Activated T-cell treated with anti-CD3 and anti-CD28 coated beads for 4 hours (primary cell): ENCODE measurements around the gene DTX1.

Experiments
- DNase-seq: peaks from one replicate; pipeline ENCODE4 v3.0.0-alpha.2; 2020

DTX1 gene

DNA sequence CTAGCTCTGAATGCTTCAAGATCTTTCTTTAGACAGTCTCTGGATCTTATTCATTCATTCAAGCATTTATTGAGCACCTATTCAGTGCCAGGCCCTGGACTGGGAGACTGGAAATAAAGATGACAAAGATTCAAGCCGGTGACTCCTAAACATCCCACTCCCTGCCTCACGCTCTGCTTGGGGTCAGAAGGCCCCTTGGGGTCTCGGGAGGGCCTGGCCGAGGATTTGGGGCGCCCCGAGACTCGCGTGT, 224 bp upstream of the DTX1 start:
- no peak for DNase-seq

DNA sequence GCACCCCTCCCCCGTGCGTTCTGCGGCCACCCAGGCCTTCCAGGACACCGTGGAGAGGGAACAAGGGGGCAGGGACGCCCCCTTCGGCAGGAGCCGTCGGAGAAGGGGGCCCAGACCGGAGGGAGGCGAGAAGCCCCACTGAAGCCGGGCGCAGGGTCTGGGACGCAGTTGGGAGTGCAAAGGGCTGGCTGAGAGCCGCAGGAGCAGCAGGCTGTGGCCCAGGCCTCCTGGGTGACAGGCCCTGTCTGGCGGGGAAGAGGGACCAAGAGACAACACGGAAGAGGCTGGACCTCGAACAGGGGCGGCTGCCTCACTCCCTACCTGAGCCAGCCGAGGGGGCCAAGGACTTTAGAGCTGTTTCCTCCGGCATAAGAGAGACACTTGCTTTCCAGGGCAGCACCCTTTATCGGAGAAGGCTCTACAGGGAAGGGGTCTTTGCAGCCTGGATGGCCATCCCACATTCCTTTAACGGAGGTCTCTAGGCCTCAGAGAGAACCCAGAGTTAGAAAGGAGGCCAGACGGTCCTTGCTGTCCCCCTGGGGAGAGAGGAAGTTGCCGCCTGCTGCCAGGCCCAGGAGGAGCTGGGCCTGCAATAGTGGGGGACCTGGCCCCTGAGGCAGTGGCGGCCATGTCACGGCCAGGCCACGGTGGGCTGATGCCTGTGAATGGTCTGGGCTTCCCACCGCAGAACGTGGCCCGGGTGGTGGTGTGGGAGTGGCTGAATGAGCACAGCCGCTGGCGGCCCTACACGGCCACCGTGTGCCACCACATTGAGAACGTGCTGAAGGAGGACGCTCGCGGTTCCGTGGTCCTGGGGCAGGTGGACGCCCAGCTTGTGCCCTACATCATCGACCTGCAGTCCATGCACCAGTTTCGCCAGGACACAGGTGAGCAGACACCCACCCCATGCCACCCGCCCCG, 1.3 kb downstream of the DTX1 start:
- no peak for DNase-seq

DNA sequence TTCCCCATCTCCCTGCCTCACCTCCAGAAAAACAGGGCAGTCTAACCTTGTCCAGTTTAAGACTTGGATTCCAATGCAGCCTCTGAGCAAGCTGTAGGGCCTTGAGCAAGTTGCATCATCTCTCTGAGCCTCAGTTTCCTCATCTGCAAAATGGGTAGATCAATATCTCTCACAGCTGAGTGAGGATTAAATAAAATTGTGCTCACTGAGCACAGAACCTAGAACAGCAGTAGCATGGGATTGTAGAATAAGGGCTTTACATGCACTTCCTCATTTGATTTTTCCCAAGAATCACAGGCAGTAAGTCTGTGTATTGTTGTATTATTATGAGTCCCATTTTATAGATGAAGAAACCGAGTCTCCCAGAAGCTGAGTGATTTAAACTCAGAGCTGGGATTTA, 2.0 kb downstream of the DTX1 start:
- DNase-seq = no peak

DNA sequence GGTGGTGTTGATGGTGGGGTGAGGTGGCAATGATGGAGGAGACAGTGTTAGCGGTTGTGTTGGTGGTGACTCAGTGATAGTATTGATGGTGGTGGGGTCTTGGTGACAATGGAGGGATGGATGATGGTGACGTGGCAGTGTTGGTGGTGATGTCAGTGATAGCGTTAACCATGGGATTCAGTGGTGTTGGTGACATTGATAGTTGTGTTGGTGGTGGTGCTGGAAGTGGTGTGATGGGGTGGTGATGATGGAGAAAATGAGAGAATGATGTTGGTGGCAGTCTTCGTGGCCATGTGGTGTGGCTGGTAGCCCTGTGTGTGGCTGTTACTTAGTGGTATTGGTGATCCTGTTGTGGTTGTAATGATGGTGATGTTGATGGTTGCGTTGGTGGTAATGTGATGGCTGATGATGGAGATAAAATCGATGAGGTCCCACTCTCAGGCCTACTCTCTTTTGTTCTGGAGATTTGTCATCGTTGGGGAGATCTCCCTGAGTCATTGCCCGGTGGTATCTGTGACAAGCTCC, 2.6 kb downstream of the DTX1 start:
- no peak for DNase-seq

DNA sequence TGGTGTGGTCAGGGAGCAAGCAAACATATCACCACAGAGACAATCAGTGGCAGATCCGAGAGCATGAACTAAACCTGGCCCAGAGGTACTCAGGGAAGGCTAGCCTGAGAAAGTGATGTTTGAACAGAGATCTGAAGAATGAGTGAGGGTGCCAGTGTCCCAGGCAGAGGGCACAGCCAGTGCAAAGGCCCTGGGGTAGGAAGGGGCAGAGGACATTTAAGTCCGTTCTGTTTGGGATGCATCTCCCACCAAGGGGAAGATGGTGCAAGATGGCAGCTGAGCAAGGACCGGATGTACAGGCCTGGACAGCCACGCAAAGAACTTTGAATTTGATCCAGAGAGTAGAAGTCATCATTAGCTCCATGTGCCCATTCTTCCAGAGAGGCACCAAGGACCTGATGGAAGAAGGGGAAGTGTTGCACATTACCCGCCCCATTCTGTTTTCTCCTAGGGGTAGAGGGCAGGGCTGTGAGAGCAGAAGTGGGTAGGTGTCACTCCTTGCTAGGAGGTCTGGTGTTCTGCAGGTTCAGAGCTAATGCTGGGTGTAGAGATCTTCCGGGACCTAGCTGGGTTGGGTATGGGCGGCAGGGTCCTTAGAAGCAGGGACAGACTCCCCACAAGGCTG, 3.9 kb downstream of the DTX1 start:
- DNase-seq = no peak

DNA sequence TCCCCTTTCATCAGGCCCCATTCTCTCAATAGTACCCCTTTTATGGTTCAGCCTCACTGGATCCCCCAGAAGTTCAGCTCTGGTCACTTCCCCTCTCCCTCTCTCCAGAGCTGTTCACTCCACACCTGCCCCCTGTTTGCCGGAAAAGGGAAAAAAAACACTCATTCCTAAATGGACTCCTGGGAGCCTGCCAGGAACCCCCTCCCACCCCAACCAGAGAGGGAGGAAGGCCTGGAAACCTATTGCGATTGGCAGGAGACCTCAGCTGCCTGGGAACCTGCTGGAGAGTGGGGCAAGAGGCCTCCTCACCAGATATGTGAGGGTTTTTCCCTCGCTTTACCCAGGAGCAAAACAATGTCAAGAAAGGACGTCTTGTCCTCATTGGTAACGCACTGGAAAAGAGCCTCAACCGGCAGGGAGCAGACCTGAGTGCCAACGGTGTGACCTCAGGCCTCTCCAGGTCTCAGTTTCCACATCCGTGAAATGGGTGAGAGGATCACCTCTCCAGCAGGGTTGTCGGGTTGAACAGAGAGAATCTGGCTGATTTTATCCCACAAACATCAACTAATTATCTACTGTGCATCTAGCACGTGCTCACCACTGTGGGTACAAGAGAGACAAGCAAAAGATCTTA, 4.6 kb downstream of the DTX1 start:
- DNase-seq = no peak

DNA sequence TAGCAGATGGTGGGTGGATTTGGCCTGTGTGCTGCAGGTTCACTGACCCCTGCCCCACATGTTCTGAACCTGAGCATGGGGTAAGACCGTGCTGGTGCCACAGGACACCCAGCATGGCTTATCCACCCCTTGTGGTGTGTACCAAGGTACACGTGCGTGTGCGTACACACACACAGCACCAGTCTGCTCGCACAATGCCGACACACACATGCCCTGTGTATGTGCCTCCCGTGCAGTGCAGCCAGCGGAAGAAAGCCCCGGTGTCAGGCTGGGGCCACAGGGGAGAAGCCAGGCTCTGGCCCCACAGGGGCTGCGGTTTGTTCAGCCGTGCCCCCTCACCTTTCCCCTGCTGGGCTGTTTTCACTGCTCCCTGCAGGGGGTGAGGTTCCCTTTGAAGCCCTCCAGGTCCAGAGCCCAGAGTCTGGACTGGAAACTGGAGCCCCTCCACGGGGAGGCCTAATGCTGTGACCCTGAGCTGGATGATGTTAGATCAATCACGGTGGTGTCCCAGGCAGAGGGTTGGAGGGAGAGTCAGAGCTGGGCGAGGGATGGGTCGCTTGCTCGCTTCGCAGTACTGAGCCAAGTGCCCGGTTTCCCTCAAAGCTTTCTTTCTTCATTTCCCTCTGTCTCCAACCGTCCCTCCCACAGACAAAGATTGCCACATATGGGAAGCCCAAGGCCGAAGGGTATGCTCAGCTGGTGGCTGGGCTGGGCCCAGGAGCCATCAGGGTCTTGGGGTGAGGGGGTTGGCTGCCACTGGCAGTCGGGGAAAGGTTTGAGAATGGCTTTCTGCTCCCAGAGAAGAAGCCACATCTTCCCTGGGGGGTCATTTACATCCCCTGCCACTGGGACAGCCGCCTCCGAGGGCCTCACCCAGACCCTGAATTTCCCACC, 6.2 kb downstream of the DTX1 start:
- no peak for DNase-seq

DNA sequence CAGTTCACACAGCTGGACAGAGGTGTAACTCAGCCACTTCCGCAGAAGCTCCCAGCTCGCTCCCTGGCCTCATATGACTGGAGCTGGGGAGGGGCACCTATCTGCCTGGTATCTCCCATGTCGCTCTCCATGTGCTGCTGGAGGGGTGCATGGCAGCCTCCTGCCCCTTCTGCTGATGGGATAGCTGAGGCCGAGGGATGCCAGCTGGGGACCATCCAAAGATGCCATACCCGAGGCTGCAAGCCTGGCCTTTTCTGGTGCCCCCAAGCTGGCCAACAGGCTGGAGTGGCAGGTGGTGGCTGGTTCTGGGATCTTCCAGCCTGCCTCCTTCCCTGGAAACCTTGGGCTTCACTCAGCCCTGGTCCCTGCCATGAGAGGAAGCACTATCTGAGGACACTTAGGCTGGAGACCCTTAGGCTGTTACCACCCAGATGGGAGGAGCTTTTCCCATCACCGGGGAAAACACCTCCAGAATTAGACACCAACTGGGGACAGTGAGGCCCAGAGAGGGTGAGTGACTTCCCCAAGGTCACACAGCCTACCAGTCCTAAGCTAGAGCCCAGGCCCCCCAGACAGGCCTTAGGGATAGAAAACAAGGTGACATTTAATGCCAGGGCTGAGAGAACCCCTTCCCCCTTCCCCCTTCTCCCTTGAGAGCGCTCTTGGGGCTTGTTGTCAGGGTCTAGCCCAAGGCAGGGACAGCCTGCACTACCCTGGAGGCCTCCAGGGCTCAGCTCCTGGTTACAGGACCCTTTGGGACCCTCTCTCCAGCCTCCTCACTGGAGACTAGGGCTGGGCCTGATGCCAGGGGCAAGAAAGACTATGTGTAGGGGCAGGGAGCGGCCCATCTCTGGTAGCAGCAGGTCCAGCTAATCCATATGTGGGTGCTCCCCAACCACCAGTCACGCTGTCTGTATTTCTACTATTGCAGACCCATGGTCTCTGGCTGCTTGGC, 7.1 kb downstream of the DTX1 start:
- DNase-seq = no peak

DNA sequence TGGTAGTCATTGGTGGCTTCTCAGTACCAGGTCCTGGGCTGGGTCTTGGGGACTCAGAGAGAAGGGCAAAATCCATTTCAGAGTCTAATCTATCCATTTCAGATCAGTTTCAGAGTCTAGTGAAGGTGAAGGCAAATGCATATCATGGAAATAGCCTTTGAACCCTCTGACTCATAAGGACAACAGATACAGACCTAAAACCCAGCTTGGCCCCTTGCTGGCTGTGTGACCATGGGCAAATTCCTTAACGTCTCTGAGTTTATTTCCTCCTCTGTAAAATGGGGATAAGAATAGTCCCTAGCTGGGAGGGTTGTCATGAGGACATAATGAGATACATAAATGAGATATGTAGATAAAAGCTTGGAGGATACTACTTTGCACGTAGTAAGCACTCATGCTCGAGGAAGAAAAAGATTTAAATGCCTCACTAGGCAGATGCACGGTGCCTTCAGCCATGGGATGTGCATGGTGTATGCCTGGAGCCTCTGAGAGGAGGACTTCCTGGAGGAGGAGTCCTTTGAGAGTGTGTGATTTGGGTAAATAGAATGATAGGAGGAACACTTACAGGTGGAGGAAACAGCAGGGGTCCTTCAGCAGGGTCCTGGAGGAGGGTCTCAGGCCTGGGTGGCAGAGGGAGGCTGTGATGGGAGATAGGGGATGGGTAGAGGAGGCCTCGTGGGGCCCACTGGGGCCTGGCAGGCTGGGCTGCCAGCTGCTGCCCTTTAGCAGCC, 8.0 kb downstream of the DTX1 start:
- DNase-seq = no peak

DNA sequence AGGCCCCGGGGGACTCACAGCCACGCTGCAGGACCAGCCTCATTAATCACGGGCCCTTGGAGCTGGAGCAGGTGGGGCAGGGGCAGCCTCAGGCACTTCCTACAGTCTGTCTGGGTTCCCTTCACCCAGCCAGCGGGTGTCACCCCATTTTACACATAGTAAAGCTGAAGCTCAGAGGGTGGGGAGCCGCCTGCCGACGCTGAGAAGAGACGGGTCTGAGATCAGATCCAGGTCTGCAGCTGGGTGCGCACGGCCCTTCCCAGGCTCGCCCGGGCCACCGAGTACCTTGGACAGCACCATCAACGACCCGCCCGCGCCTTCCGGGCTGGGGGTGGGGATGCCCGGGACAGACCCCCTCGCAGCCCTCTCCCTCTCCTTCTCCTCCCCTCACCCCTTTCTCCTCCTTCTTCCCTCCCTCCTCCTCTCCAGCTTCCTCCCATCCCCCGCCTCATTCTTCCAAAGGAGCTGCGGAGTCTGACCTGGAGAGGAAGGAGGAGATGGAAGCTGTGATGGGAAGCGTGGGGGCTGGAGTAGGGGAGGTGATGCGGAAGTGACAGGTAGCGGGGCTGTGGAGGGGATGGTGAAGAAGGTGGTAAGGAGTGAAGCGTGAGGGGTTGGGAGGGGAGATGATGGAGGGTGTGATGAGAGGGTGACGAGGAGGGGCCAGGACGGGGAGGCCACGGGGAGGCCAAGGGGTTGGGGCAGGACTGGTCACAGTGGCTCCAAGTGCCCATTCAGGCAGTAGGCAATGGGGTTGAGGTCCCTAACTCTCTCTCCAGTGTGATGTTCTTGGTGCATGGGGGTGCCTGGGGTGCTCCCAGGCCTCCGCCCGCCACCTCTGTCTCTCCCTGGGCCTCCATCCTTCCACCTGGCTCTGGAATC, 8.8 kb downstream of the DTX1 start:
- no peak for DNase-seq

DNA sequence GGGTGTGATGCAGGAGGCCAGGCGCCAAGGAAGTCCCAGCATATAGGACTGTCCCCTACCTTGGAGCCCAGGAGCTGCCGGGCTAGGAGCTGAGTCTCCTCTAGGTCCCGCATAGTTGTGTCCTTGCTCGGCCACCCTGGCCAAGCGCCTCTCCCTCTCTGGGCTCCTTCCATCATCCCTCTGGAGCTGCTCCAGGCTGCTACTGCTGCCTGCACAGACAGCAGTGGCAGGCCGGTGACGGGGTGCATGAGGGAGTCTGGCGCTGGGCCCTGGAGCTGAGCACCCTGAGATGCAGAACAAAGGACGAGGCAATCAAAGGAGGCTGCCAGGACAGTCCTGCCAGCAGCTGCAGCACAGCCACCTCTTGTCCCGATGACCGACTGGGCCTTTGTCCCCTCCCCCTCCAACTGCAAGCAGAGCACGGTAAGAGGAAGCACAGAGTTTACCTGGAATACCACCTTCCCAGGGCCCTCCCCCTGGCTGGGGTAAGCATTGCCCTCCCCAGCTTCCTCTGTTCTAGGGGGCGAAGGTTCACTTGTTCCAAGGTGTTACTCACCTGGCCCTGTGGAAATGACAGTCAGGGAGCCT, 10.4 kb downstream of the DTX1 start:
- DNase-seq = no peak

DNA sequence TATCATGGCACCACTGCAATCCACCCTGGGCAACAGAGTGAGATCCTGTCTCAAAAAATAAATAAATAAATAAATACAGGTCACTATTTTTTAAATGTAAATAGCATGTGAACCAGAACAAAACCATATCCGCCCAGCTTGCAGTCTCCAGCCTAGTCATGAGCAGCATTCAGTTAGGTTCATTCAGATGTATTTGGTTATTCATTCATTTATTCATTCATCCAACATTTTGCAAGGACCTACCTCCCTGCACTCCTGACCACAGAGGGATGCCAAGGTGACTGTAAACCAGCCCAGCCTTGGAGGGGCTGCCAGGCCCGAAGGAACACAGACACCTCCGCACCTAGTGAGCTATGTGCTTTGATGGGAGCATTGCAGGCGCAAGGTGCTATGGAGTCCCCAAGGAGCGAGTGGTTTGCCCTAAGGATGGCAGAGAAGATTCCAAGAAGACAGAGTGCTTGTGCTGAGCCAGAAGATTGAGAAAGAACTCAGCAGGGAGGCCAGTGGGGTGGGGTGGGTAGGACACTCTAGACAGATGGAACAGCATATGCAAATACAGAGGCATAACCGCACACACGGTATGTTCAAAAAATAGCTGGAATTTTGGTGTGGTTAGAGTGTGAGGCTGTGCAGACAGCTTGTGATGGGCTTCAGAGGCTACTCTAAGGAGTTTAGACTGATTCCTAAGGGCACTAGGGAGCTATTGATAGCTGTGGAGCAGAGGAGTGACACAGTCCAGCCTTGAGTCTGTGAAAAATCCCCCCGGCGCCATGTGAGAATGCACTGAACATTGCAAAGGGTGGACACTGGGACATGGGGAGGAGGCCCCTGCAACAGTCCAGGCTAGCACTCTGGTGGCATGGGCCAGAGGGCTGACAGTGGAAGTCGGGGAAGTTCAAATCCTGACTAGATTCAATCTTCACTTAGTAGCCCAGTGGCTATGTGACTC, 11.7 kb downstream of the DTX1 start:
- no peak for DNase-seq

DNA sequence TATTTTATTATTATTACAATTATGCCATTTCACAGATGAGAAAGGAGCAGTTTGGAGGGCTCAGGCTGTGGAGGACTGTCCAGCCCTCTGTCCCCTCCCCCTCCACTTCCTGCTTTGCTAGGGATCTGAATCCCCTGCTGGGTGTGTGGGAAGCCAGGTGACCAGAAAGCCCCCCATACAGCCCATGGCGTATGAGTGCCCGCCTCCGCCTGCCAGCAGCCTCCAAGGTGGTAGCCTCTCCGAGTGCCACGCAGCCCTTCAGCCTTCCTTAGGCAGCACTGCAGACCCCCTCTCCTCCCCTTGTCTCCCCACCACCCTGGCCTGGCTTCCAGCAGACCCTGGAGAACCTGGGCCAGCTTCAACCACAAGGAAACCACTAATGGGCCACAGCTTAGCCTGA, 12.6 kb downstream of the DTX1 start:
- no peak for DNase-seq

DNA sequence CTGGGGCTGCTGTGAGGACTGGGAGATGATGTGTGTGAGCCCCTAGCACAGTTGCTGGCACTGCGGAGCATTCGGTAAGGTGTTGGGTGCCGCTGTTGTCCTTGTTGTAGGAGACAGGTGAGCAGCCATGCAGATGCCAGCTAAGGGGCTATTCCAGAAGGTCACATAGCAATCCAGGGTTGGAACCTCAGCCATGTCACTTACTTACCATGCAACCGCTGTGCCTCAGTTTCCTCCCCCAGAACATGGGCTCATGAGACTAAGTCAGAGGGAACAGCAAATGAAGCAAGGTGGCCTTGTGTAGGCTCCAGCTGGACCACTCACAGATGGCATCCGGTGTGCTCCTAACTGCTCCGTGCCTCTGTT, 13.2 kb downstream of the DTX1 start:
- no peak for DNase-seq

DNA sequence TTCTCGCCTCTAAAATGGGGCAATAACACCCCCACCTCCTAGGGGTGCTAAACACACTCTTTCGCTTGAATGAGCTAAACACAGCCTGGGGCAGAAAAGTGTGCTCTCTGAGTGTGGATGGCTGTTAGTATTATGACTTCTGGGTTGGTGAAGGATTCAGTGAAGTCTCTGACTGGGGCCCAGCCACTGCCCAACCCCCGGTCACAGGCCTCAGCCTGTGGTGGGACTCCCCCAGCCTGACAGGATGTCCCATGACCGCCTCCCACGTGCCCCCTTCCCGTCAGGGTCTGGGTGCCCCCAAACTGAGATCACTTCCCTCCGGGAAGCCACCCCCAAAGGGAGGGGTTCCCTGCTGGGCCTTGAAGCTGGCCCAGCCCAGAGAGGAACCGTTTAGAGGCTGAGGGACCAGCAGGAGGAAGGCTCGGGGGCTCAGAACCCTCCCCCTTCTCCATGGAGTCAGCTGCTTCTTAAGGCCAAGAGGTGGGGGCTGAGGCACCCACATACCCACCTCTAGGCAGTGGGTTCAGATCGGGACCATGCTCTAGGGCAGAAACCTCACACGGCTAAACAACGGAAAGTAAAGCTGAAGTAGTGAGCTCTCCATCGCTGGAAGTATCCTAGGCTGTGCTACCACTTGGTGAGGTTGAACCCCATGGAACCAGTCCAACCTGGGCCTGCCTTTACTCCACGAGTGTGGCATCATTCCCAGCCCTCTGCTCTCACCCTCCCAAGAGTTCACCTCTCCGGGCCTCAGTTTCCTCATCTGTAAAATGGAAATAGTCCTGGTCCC, 13.8 kb downstream of the DTX1 start:
- no peak for DNase-seq

DNA sequence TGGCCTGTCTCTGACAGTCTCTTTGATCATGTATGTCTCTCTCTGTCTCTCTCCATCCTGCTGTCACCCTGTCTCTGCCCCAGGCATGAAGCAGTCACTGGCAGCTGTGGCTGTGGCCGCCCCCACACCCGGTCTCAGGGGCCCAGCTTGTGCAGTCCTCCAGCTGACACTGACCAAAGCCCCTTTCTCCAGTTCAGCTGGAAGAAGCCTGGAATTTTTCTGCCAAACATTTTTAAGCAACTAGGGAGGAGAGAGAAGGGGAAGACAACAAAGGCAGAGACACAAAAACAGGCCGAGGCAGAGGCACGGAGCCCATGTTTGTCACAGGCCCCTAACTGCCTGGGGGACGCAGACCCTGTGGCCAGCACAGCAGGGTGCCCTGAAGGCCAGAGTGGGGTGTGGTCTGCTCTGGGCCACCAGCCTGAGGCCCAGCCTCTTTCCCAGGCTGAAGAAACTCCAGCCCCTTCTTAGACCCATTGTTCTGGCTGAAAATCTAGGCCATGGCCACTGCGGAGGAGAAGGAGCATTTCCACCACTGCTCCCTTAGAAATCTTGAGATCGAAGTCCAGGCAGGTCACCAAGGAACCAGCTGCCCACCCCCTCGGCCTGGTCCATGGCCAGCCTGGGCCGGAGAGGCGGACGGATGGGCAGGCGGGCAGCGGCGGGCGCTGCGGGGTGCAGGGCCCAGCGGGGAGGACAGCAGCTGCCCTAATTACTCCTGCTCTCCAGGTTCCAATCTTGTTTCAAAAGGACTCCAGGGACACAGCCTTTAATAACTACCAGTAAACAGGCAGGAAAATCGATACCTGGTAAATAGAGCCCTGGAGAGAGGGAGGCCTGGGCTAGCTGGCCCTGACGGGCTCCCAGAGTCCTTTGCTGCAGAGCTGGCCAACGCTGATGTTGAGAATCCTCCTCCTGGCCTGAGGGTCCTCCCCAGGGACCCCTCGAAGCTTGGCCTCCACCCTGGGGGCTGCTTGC, 14.9 kb downstream of the DTX1 start:
- DNase-seq = no peak
